Dermis lymphatic vessel endothelial cell (primary cell): ENCODE measurements around the gene METTL24. TPM values are rescaled to one million over a fixed set of nuclear protein-coding genes. Genes with fewer than 3 reads are reported as not detected.

Source experiments
- total RNA-seq: library from RNA; depleted of rRNA; stranded (reverse); fragments of >200 nt; gene quantifications from 2 replicates; pipeline ENCODE4 v1.2.1, GENCODE V29; 2014

METTL24 gene, protein sequence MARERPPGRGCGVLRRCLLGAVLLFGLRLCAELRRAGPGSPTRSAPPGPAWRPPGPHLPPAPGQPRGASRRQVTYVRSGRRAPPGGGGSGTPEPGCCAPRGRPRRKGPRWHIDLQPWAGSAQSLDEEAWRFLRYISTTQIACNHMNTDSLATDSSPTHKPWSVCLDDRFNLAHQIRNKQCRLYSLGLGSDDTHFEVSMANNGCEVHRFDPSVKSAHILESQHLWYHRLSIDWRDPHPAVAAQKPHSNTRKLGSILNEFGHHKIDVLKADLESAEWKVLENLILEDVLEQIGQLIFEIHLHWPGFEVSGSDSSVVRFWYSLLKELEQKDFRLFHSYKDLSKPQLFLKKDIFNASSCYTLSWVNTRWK
- total RNA-seq, result not detected in 2 replicates

DNA sequence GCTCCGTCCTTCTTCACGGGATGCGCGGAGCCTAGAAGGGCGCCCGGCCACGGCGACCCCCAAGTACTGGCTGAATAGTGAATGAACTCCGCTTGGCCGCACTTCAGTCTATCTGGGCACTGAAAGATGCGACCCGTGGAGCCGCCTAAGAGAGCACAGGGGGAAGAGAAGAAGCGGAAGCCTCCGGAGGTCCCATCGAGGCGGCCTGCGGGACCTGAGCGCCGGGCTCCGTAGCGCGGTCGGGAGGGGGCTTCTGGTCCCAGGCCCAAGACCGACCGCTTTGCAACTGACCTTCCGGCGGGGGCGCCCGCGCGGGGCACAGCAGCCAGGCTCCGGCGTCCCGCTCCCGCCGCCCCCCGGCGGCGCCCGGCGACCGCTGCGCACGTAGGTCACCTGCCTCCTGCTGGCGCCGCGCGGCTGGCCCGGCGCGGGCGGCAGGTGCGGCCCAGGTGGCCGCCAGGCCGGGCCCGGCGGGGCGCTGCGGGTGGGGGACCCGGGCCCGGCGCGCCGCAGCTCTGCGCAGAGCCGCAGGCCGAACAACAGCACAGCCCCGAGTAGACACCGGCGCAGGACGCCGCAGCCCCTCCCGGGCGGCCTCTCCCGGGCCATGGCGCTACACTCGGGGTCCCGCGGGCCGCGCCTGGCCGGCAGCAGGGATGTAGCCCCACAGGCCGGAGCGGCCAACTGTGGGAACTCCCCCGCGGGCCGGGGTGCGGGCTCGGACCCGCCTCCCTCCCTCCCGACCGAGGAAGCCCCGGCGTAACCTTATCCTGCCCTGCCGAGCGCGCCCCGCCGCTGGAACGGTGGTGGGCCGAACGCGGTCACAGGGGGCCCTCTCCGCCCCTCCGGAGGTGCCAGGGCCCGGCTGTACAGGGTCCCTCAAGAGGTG is at the start of gene METTL24:
TSS of gene METTL24 (minus strand) at position 686 of the 889 bp plus-strand sequence. CDS start at position 609, 77 bp downstream.

Other genes with a start within 250 kb of the METTL24 start
- 10.8 and 11.2 TPM in 2 replicates for gene WASF1, start 178.7 kb downstream of the METTL24 start, total RNA-seq
- gene CDC40, start 177.9 kb downstream of the METTL24 start, total RNA-seq, result 15.5 and 19.6 TPM in 2 replicates
- 3.6 and 4.3 TPM in 2 replicates for gene DDO, start 57.2 kb upstream of the METTL24 start, total RNA-seq
- under 0.01 TPM in 1 of 2 replicates, not detected in the other for gene SLC22A16, start 118.3 kb upstream of the METTL24 start, total RNA-seq